Measurements from ENCODE around the gene TP53RK.
A peak's percentile ranks its signal among the peaks of the same experiment; 100 is the strongest.

The TP53RK gene

DNA sequence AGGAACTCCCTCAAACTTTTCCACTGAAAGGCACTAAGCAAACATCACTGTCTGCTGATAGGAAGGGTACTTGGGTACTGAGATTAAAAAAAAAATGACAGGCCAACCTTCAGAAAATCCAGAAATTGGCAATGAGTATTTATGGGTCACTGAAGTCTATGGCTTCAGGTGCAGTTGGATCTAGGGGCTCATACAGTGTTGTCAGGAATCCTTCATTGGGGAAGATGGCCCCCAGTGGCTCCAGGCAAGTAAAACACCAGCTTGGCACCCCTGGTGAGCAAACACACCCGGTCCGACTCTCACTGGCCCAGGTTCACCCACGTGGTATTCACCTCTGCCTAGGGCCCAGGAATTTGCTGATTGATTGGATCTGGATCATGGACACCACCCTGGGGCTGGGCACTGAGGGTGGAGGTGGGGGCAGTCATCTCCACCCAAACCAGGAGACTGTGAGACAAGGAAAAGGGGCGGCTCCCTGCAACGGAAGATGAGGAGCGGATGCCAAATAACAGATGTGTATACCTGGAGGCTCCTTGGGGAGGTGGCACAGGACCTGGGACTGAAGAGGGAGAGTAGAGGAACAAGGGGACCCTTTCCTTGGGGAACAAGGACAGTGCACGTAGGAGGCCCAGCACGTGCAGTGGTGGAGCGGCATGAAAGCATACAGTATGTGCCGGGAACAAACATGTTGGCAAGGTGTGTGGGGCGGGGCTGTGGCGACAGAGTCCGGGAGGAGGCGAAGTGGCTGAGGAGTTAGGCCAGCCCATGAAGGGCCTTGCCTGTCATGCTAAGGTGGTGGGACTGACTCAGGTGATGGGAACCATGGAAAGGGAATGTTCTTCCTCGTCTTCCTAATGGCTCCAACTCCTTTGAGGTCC is 25.0 kb upstream of the TP53RK start:
- Mint-ChIP-seq H3K4me1 (peaks cover 7% of the 10 kb centered on the region), H3K9me3 (no peaks in the 10 kb centered on the region), H3K4me3 (no peak overlapping the region), H3K36me3 (no peaks in the 10 kb centered on the region), H3K27ac (no peak overlapping the region), H3K27me3 (peaks cover 23% of the 10 kb centered on the region)
- ATAC-seq (ENCODE audit: low read depth): no peak
- DNase-seq (ENCODE audit: low spot score in 2 of 2): no peak

DNA sequence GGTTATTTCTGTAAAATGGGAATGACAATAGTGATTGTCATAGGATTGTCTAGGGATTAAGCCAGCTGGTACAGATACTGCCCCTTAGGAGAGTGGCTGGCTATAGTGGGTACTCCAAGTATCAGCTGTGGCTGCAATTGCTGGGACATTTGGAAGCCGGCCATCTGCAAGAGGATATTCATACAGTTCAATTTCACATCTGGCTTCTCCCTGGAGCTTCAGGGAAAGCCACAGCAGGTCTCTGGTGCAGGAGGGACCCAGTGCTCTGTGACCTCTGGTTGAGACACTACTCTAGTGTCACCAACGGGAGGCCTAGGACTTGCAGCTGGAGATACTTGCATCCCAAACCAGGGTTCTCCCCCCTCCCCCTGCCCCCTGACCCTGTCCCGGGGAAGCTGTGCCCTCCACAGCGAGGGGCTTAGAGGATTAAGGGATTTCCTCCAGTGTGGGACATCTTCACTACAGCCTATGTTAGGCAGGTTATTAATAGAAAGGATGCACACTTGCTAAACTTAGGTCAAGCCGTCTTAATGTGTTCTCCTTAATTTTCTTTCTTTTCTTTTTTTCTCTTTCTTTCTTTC is 22.9 kb upstream of the TP53RK start:
- H3K4me1 Mint-ChIP-seq: peaks cover 10% of the 10 kb centered on the region
- no peaks in the 10 kb centered on the region for H3K36me3 Mint-ChIP-seq
- no peak for ATAC-seq (ENCODE audit: low read depth)
- no peaks in the 10 kb centered on the region for H3K9me3 Mint-ChIP-seq
- H3K27me3 Mint-ChIP-seq: peaks cover 33% of the 10 kb centered on the region
- H3K27ac Mint-ChIP-seq: no peak overlapping the region
- DNase-seq (ENCODE audit: low spot score in 2 of 2): no peak
- no peak overlapping the region for H3K4me3 Mint-ChIP-seq

- H3K4me3 Mint-ChIP-seq: peak overlapping the region; percentile 73
- peaks cover 3% of the 10 kb centered on the region for H3K9me3 Mint-ChIP-seq
- H3K4me1 Mint-ChIP-seq: peaks cover 10% of the 10 kb centered on the region
- peaks cover 33% of the 10 kb centered on the region for H3K27me3 Mint-ChIP-seq
- DNase-seq (ENCODE audit: low spot score in 2 of 2) (no peak), ATAC-seq (ENCODE audit: low read depth) (no peak)
- H3K27ac Mint-ChIP-seq: no peak overlapping the region
- H3K36me3 Mint-ChIP-seq: no peaks in the 10 kb centered on the region
These were observed 21.1 kb upstream of the TP53RK start for GRCh38 chr20:46710153-46710913.

GRCh38 chr20:46709459-46710152 is 20.4 kb upstream of the TP53RK start, which contains the start of gene SLC2A10:
SLC2A10 (plus strand) TSS chr20:46709649; CDS start chr20:46709737, 88 bp downstream.
- DNase-seq (ENCODE audit: low spot score in 2 of 2): no peak
- no peak for ATAC-seq (ENCODE audit: low read depth)
- no peaks in the 10 kb centered on the region for H3K36me3 Mint-ChIP-seq
- peak within 1 kb of the TSS; percentile 73 for H3K4me3 Mint-ChIP-seq
- no peak within 1 kb of the TSS for H3K27ac Mint-ChIP-seq
- peaks cover 10% of the 10 kb centered on the region for H3K4me1 Mint-ChIP-seq
- H3K9me3 Mint-ChIP-seq: peaks cover 3% of the 10 kb centered on the region
- H3K27me3 Mint-ChIP-seq: peaks cover 31% of the 10 kb centered on the region

GRCh38 chr20:46709055-46709458 is 19.8 kb upstream of the TP53RK start:
- peak overlapping the region; percentile 43 for H3K4me3 Mint-ChIP-seq
- no peak overlapping the region for H3K27ac Mint-ChIP-seq
- no peaks in the 10 kb centered on the region for H3K36me3 Mint-ChIP-seq
- peaks cover 3% of the 10 kb centered on the region for H3K9me3 Mint-ChIP-seq
- H3K27me3 Mint-ChIP-seq: peaks cover 29% of the 10 kb centered on the region
- DNase-seq (ENCODE audit: low spot score in 2 of 2) (no peak), ATAC-seq (ENCODE audit: low read depth) (no peak)
- H3K4me1 Mint-ChIP-seq: peaks cover 10% of the 10 kb centered on the region

GRCh38 chr20:46708172-46708860 is 19.1 kb upstream of the TP53RK start:
- Mint-ChIP-seq H3K4me3 (no peak overlapping the region), H3K4me1 (peaks cover 10% of the 10 kb centered on the region), H3K9me3 (peaks cover 3% of the 10 kb centered on the region), H3K36me3 (no peaks in the 10 kb centered on the region), H3K27me3 (peaks cover 33% of the 10 kb centered on the region), H3K27ac (no peak overlapping the region)
- DNase-seq (ENCODE audit: low spot score in 2 of 2) (no peak), ATAC-seq (ENCODE audit: low read depth) (no peak)

DNA sequence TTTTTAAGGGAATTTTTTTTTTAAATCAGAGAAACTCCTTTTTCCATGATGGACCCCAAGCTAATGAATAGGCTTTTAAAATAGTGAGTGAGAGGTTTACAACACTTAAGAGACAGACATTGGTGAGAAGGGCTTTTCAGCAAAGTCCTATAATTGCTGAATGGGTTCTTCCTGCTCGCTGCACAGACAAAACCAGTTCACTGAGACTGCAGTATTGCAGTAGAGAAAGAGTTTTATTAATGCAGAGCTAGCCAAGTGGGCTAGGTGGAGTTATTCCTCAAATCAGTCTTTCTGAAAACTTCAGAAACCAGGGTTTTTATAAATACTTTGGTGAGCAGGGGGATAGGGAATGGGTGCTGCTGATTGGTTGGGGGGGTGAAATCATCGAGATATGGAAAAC is 17.0 kb upstream of the TP53RK start:
- peaks cover 3% of the 10 kb centered on the region for H3K9me3 Mint-ChIP-seq
- no peak for ATAC-seq (ENCODE audit: low read depth)
- no peaks in the 10 kb centered on the region for H3K36me3 Mint-ChIP-seq

GRCh38 chr20:46705378-46705729 is 16.1 kb upstream of the TP53RK start:
- no peak for DNase-seq (ENCODE audit: low spot score in 2 of 2)
- peaks cover 29% of the 10 kb centered on the region for H3K27me3 Mint-ChIP-seq
- H3K9me3 Mint-ChIP-seq: peaks cover 3% of the 10 kb centered on the region
- H3K36me3 Mint-ChIP-seq: no peaks in the 10 kb centered on the region
- ATAC-seq (ENCODE audit: low read depth): no peak
- H3K4me1 Mint-ChIP-seq: peaks cover 9% of the 10 kb centered on the region
- no peak overlapping the region for H3K27ac Mint-ChIP-seq
- no peak overlapping the region for H3K4me3 Mint-ChIP-seq

More for the DNA sequence above, 17.0 kb upstream of the TP53RK start:
- Mint-ChIP-seq H3K27me3 (peaks cover 29% of the 10 kb centered on the region), H3K4me1 (peaks cover 10% of the 10 kb centered on the region), H3K4me3 (no peak overlapping the region), H3K27ac (no peak overlapping the region)
- DNase-seq (ENCODE audit: low spot score in 2 of 2): no peak

DNA sequence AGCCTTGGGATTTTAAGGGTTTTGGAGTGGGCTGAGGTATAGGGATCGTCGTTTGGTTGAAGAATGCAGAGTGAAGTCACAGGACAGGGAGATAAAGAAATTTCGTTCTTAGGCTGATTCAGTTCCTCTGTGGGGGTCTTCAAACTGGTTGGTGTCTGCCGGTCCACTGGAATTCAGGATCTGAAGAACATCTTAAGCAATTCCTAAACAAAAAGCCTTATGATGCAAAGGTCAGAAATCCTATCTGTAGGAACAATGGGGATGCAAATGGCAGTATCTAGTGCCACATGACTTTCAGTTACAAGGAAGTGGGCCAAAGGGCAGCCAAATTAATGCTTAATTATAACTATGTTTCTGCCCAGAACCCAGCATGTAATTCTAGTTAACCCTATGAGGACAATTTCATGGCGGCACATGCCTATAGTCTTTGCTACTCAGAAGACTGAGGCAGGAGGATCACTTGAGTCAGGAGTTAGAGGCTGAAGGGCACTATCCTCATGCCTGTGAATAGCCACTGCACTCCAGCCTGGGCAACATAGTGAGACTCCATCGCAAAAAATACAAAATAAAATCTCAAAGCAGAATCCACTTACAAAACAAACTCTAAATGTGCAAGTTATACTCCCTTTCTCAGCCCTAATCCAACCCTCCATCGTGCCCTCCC is 15.6 kb upstream of the TP53RK start:
- Mint-ChIP-seq H3K4me3 (no peak overlapping the region), H3K27ac (no peak overlapping the region), H3K27me3 (peaks cover 24% of the 10 kb centered on the region)

DNA sequence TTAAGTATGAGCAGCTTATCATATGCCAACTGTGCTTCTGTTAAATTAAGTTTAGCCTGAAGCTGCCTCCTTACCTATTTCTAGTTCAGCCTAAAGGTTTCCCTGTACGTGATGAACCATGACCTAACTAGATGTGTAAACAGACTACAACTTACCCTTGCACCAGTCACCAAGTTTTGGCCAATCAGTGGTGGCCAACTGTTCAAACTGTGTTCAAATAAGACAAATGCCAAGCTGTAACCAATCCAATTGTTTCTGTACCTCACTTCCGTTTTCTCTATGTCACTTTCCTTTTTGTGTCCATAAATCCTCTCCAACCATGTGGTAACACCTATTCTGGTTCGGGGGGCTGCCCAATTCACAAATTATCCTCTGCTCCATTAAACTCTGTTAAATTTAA is 14.2 kb upstream of the TP53RK start:
- peaks cover 18% of the 10 kb centered on the region for H3K27me3 Mint-ChIP-seq
- H3K4me1 Mint-ChIP-seq: no peaks in the 10 kb centered on the region
- no peak for ATAC-seq (ENCODE audit: low read depth)
- peaks cover 3% of the 10 kb centered on the region for H3K36me3 Mint-ChIP-seq
- no peak overlapping the region for H3K4me3 Mint-ChIP-seq
- peaks cover 3% of the 10 kb centered on the region for H3K9me3 Mint-ChIP-seq
- H3K27ac Mint-ChIP-seq: no peak overlapping the region
- no peak for DNase-seq (ENCODE audit: low spot score in 2 of 2)

More for the DNA sequence above, 15.6 kb upstream of the TP53RK start:
- H3K9me3 Mint-ChIP-seq: peaks cover 3% of the 10 kb centered on the region
- H3K36me3 Mint-ChIP-seq: no peaks in the 10 kb centered on the region
- DNase-seq (ENCODE audit: low spot score in 2 of 2) (no peak), ATAC-seq (ENCODE audit: low read depth) (no peak)
- H3K4me1 Mint-ChIP-seq: peaks cover 4% of the 10 kb centered on the region

DNA sequence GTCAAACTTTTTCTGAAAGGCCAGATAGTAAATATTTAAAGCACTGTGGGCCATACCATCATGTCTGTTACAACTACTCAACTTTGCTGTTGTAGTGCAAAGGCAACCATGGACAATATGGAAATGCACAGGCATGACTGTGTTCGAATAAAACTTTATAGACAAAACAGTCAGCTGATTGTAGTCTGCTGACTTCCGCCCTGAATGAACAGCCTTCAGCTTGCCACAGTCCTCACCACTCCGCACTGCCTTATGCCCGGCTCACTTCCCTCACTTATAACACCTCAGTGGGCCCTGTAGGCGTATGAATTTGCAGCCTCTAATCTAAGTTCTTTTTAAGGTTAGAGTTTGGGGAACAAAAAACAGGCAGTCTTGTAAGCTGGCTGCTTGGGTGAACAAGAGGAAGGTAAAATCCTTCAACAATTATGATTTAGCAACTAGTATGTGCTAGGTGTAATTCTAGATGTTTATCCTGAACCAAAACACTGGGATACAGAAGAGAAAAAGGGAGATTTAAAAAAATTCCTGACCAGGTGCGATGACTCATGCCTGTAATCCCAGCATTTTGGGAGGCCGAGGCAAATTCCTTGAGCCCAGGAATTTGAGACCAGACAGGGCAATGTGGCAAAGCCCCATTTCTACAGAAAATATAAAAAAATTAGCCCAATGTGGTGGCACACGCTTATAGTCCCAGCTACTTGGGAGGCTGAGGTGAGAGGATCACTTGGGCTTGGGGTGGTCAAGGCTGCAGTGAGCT is 13.4 kb upstream of the TP53RK start:
- Mint-ChIP-seq H3K9me3 (peaks cover 3% of the 10 kb centered on the region), H3K4me1 (no peaks in the 10 kb centered on the region), H3K27me3 (peaks cover 17% of the 10 kb centered on the region), H3K4me3 (no peak overlapping the region), H3K36me3 (peaks cover 3% of the 10 kb centered on the region), H3K27ac (no peak overlapping the region)
- ATAC-seq (ENCODE audit: low read depth): no peak
- no peak for DNase-seq (ENCODE audit: low spot score in 2 of 2)

DNA sequence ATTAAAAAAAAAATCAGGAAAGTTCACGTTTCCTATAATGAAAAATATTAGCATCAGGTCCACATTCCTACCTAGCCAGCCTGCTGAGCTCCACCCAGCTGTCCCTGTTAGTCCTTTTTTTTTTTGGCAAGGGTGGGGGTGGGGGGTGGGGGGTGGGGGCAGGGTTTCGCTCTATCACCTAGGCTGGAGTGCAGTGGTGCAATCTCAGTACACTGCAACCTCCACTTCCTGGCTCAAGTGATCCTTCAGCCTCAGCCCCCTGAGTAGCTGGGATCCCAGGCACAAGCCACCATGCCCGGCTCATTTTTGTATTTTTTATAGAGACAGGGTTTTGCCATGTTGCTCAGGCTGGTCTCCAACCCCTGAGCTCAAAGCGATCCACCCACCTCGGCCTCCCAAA is 12.7 kb upstream of the TP53RK start:
- Mint-ChIP-seq H3K27ac (no peak overlapping the region), H3K36me3 (peaks cover 3% of the 10 kb centered on the region), H3K9me3 (peaks cover 3% of the 10 kb centered on the region), H3K4me3 (no peak overlapping the region), H3K4me1 (no peaks in the 10 kb centered on the region), H3K27me3 (peaks cover 19% of the 10 kb centered on the region)
- DNase-seq (ENCODE audit: low spot score in 2 of 2) (no peak), ATAC-seq (ENCODE audit: low read depth) (no peak)
